ENCODE results near the gene MOSPD3.

- TF ChIP-seq EZH2 (IDR thresholded peaks at IDR 0.05) (no peak), CTCF (IDR thresholded peaks at IDR 0.05) (no peak)
Measured at GRCh38 chr7:100654908-100655831, 42.8 kb downstream of the MOSPD3 start.
